Stimulated activated CD8-positive, alpha-beta memory T cell treated with anti-CD3 and anti-CD28 coated beads, Interleukin-4, amount 100 ng/mL, for 1 hour (primary cell): ENCODE measurements around the gene RBM42.
"Not testable (repeated sequence)": the region's sequence is repeated elsewhere in the genome, so short reads cannot be mapped to it uniquely, and the experiment has no call there.

Experiments used
- DNase-seq, 2 donors: peaks; one replicate each; pipeline ENCODE4 v3.0.0-alpha.2; 2020; ENCODE audit warnings: low read depth in 2 of 2, low spot score in 1 of 2

Gene RBM42, protein sequence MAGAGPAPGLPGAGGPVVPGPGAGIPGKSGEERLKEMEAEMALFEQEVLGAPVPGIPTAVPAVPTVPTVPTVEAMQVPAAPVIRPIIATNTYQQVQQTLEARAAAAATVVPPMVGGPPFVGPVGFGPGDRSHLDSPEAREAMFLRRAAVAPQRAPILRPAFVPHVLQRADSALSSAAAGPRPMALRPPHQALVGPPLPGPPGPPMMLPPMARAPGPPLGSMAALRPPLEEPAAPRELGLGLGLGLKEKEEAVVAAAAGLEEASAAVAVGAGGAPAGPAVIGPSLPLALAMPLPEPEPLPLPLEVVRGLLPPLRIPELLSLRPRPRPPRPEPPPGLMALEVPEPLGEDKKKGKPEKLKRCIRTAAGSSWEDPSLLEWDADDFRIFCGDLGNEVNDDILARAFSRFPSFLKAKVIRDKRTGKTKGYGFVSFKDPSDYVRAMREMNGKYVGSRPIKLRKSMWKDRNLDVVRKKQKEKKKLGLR

DNA sequence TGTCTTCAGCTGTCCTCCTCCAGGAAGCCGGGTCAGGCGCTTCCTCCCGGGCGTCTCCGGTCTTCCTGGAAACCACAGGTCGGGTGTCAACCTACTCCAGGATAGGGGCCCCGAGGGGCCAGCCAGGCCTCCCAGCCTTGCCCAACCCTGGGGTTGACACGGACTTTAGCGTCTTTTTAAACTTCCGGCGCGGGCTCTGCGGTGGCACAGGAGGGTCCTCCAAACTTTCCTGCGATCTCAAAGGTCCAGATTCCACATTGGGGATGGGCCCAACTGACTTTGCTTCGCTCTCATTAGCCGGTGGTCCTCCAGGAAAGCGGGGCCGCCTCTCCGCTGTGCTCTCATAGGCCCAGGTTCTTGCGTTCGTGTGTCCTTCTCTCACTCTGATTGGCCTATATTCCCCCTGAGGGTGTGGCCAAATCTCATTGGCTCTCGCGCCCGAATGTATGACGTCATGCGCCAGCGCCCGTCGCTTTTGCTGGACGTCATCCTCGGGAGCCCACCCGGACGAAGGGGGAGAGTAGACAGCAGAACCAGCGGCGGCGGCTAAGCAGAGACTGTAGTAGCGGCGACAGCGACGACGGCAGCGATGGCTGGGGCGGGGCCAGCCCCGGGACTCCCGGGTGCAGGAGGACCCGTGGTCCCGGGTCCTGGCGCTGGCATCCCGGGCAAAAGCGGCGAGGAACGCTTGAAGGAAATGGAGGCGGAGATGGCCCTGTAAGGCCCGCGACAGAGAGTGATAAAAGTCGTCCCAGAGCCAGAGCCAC, at the start of gene RBM42:
RBM42 (plus strand) TSS at position 472 of the 767 bp plus-strand sequence; CDS start at position 590, 118 bp downstream.
- peak; percentile 95 for DNase-seq

DNA sequence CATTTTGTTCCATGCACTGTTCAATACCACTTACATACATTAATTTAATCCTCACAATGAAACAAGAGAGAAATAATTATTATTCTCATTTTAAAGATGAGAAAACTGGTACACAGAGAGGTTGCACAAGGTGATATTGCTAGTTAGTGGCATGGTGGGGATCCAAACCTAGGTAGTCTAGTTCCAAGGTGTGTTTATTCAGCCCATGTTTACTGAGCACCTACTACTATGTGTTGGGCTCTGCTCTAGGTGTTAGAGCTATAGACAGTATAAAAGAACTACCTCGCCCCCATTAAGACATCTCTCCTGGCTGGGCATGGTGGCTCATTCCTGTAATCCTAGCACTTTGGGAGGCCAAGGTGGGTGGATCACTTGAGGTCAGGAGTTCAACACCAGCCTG, 46.1 kb upstream of the RBM42 start:
- DNase-seq, result no peak

DNA sequence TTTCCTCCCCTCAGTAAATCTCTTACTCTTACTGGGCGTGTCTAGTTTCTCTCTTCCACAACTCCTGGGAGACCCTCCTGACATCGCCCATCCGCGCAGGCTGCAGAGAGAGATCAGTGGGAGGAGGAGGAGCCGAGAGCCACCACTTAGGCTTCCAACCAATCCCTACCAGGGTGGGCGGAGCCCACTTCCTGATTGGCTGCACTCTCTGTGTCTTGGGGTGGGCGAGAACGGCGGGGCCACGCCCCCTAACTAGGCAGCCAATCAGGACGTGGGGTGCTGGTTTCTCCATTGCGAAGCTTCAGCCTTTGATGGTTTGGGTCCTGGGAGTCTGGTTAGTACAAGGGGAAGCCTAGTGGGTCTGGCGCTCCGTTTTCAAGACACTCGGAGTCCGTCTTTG, 43.0 kb upstream of the RBM42 start, which contains the start of gene PMIS2:
PMIS2 (plus strand) TSS at position 326 of the 400 bp plus-strand sequence. CDS start 87 bp downstream, outside the sequence.
- DNase-seq, result no peak

DNA sequence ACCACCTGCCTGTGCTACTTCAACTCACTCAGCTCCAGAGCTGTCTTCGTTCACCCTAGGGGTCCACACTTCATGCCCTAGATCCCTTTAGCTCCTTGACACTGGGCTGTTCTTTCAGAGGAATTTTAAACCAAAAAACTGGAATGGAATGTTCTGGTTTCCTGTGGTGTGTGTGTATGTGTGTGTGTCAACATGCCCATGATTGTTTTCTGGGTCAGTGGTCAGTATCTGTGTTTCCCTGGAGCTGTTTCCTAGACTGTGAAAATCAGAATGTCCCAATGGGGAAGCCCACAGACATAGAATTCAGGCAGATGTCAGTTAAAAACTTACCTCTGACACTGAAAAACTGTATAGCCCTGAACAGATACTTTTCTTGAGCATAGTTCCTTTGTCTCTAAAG, 41.5 kb upstream of the RBM42 start:
- DNase-seq, result no peak

DNA sequence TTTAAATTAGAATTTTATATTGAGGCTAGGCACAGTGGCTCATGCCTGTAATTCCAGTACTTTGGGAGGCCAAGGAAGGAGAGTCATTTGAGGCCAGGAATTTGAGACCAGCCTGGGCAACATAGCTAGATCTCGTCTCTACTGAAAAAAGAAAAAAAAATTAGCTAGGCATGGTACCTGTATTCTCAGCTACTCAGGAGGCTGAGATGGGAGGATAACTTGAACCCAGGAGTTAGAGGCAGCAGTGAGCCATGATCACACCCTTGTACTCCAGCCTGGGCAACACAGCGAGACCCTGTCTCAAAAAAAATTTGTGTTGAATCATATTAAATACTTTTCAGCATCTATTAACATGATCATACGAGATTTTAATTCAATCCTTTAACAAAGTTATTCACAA, 38.0 kb upstream of the RBM42 start:
- DNase-seq, result no peak

DNA sequence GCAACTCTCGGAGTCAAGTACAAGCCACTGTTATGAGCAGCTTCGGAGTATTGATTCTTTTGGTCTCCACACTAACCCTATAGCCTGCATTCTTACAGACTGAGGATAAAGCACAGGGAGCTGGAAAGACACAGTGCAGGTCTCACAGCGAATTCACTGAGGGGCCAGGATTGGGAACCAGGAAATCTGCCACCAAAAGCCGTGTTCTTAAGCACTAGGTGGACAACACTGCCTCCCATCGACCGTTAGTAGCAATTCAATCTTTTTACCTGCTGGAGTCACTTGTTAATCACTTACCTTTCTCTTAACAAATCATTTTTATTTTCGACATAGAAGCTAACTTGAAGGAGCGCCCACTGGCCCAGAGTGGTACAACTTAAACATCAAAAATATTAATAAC, 36.6 kb upstream of the RBM42 start:
- DNase-seq, result no peak

DNA sequence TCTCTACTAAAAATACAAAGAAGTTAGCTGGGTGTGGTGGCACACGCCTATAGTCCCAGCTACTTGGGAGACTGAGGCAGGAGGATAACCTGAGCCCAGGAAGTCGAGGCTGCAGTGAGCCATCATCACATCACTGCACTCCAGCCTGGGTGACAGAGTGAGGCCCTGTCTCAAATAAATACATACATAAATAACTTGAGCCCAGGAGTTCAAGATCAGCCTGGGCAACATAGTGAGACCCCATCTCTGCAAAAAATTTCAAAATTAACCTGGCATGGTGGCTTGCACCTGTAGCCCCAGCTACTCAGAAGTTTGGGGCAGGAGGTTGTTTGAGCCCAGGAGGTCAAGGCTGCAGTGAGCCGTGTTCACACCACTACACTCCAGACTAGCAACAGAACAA, 33.8 kb upstream of the RBM42 start:
- not testable (repeated sequence) for DNase-seq

DNA sequence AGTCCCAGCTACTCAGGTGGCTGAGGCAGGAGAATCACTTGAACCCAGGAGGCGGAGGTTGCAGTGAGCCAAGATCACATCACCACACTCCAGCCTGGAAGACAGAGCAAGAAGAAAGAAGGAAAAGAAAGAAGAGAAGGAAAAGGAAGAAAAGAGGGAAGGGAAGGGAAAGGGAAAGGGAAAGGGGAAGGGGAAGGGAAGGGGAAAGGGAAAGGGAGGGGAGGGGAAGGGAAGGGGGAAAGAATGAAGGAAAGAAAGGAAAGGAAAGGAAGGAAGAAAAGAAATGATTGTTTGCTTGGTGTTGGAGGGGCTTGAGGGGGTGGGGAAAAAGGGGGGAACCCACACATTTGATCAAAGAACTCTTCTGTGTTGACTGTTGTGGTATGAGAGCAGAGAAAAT, 32.9 kb upstream of the RBM42 start:
- no peak for DNase-seq

DNA sequence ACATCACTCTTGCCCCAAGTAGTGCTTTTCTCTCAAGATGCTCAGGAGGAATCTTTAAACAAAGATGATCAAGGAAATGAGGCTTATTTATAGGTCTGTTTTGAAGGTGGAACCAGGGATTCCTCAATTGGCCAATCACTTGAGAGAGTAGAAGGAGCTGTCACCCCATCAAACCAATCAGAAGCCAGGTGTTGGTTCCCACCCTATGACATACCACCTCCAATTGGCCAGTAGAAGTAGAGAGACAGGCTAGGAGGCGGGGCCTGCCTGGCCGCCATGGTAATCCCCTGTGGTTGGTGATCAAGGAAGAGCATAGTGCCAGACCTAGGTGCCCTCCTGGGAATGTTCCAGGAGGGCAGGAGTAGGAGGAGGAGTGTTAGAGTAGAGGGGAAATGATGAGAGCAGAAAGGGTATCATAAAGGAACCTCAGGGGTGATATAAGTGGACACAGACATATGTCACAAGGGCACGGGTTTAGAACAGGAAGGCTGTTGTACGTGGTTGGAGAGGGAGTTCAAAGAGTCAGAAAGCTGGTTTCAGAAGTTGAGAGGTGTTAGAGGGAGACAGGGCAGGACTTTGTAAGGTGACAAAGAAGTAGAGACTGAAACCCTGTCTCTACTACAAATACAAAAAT, 32.4 kb upstream of the RBM42 start:
- DNase-seq, result no peak

DNA sequence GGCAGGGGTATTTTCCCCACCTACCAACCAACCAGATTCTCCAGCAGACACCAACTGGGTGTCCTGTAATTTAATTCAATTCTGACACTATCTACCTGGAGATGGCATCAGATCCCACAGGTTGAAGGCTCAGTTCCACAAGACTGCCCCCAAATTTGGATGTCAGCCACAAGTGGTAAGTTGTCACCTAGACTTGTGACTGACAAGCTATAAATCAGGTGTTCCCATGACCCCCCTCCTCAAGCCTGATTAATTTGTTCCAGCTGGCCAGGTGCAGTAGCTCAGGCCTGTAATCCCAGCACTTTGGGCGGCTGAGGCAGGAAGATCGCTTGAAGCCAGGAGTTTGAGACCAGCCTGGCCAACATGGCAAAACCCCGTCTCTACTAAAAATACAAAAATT, 26.9 kb upstream of the RBM42 start:
- no peak for DNase-seq

DNA sequence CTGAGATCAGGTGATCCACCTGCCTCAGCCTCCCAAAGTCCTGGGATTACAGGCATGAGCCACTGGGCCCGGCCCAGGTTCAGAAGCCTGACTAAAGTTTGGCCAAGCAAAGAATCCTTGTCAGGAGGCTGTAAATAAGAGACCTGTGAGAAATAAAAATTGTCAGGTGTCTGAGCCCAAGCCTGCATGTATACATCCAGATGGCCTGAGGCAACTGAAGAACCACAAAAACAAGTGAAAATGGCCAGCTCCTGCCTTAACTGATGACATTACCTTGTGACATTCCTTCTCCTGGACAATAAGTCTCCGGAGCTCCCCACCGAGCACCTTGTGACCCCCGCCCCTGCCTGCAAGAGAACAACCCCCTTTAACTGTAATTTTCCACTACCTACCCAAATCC, 24.4 kb upstream of the RBM42 start:
- DNase-seq, result not testable (repeated sequence)

DNA sequence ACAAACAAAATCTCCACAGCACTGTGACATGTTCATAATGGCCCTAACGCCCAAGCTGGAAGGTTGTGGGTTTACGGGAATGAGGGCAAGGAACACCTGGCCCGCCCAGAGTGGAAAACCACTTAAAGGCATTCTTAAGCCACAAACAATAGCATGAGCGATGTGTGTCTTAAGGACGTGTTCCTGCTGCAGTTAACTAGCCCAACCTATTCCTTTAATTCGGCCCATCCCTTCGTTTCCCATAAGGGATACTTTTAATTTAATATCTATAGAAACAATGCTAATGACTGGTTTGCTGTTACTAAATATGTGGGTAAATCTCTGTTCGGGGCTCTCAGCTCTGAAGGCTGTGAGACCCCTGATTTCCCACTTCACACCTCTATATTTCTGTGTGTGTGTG, 21.7 kb upstream of the RBM42 start:
- DNase-seq, result not testable (repeated sequence)

DNA sequence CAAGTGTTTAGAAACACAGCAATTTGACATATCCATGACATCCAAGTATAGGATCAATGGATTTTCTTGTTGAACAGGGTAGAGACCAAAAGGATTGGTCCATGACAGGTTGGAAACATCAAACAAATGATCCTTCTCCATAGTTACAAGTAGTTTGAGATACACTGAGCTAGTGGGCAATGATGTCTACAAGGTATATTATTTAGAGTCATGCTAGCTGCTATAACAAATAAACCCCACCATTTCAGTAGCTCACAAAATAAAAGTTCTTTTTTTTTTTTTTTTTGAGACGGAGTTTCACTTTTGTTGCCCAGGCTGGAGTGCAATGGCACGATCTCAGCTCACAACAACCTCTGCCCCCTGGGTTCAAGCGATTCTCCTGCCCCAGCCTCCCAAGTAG, 21.2 kb upstream of the RBM42 start:
- DNase-seq, result no peak

DNA sequence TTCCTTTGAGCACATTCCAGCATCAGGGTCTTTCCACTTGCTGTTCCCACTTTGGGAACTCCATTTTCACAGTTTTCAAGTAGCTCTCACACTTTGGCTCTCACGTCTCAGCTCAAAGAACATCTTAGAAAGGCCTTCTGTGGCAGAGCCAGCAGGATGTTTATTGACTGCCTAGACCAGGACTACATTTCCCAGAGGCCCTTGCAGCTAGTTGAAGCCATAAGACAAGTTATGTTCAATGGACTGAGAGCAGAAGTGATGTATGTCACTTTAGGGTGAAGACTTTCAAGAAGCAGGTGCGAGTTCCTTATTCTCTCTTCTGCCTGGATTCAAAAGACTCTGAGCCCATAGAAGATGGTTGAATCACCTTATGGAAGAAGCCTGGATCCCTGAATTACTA, 20.6 kb upstream of the RBM42 start:
- DNase-seq, result no peak

DNA sequence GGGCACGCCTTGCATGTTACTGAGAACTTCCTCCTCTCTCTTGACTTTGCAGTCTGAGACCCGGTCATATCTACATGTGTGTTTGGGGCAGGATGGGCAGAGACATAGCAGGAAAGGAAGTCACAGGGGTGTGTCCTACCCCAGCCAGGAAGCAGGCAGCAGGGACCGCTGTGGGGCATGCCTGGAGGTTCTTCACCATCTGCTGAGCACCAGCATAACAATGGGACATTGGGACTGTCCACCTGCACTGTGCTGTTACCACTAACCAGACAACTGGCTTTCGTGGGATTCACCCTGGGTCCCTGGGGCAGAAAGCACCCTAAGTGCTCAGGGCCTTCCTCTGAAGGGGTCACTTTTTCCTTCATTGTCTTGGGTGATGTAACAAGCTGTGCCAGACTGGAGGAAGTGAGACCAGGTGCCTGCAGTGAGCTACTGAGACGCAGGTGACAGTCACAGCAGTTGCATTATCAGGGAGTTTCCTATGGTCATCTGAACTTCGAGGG, 18.9 kb upstream of the RBM42 start:
- DNase-seq, result no peak

DNA sequence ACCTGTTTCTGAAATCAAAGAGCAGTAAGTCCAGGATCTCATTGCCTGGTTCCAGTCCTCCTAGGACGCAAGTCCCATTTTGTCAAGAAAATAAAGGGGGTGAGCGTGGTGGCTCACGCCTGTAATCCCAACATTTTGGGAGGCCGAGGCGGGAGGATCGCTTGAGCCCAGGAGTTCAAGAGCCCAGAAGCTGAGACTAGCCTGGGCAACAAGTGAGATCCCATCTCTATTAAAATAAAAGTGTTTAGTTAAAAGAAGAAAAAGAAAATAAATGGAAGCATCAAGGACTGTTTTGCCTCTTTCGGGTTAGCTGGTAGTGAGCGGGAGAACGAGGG, 16.6 kb upstream of the RBM42 start:
- DNase-seq, result no peak

DNA sequence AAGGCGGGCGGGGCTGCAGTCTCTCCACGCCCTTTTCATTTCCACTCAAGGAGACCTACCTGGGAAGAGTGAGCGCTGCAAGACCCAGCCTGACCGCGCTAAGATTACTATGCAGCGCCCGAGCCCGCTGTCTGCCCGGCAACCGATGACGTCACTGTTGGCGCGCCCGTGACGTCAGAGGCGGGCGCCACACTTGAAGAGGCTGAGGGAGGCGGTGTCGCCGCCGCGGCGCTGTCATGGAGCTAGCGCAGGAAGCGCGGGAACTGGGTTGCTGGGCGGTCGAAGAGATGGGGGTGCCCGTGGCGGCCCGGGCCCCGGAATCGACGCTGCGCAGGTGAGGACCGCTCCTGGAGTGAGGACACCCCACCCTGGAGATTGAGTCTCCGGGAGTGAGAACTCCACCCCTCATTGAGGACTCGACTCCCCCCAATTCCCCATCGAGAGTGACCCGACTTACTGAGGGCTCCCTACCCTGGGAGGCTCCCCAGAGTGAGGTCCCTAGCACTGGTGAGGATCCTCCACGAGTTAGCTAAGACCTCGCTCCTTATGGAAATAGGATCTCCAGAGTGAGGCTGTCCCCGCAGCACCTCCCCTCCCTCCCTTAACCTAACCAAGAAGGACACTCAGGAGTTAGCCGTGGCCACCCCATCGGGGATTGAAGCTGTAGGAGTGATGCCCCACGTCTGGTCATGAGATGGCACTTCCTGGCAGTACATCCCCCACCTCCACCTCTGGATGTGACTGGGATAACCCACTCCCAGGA, 16.1 kb upstream of the RBM42 start, which contains the start of gene HAUS5:
HAUS5 (plus strand) TSS at position 177 of the 763 bp plus-strand sequence; CDS start at position 237, 60 bp downstream.
- DNase-seq, result peak; percentile 90

DNA sequence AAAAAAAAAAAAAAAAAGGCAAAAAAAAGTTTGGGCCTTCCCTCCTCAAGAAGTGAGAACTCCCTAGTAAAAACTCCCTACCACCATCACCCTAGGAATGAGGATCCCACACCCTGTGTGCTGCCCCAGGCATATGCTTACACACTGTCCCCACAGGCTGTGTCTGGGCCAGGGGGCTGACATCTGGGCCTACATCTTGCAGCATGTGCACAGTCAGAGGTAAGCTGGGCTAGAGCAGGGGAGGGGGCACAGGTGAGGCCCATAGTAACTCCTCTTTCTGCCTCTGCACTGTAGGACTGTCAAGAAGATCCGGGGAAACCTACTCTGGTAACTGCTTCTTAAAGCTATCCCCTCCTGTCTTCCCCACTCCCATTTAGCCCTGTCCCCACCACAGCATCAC, 15.3 kb upstream of the RBM42 start:
- no peak for DNase-seq

DNA sequence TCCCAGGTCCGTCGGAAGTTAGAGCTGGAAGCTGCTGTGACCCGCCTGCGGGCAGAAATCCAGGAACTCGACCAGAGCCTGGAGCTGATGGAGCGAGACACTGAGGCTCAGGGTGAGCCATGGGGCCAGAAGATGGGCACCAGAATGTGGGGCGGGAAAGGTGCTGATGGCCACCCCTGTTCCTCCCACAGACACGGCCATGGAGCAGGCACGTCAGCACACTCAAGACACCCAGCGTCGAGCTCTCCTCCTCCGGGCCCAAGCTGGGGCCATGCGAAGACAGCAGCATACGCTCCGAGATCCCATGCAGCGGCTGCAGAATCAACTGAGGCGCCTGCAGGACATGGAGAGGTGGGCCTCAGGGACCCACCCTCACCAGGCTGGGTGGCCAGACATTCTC, 13.8 kb upstream of the RBM42 start:
- DNase-seq, result no peak

DNA sequence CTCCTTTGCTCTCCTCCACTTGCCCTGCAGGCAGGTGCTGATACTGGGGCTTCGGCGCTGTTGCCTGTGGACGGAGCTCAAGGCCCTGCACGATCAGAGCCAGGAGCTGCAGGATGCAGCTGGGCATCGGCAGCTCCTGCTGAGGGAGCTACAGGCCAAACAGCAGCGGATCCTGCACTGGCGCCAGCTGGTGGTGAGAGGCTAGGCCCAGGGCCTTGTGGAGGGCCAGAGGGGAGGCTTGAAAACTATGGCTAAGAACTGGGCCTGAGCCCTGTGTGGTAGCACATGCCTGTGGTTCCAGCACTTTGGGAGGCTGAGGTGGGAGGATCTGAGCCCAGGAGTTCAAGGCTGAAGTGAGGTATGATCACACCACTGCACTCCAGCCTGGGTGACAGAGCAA, 10.0 kb upstream of the RBM42 start:
- DNase-seq, result no peak
